Stimulated activated CD8-positive, alpha-beta memory T cell treated with anti-CD3 and anti-CD28 coated beads, Interleukin-12 subunit alpha, Interleukin-12 subunit beta, amount 100 ng/mL, for 4 hours (primary cell): ENCODE measurements around the gene DAB2.

Source experiments
- DNase-seq: peaks from one replicate; pipeline ENCODE4 v3.0.0-alpha.2; 2020; ENCODE audit warnings: low read depth

The DAB2 gene

DNA sequence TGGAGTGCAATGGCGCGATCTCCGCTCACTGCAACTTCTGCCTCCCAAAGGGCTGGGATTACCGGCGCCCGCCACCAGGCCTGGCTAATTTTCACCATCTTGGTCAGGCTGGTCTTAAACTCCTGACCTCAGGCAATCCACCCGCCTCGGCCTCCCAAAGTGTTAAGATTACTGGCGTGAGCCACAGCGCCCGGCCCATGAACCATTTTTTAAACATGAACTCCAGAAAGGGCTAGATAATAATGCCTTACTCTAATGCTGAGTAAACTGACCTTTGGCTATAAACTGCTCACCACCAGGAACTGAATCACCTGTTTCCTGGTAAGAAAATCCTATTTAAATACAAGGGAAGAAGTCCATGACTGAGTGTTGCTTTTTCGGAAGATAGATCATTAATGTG lies 23.2 kb upstream of the DAB2 start:
- no peak for DNase-seq

DNA sequence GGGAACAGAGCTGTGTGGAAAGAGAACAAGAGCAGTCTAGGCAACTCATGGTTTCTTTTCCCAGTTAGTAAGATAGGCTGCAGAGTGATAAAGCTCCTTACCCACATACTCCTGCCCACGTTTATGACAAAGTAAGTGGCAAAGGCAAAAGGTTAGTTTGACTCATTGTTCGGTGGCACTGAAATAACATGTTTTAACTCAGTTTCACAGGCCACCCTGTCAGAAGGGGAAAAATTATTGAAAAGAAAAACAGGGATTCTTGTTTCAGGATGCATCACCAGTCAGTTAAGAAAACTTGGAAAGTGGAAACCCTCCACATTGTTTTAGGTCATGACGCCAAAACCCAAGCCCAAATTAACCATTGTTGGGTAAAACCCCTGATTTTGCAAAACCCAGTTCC lies 22.3 kb upstream of the DAB2 start:
- DNase-seq, result no peak

DNA sequence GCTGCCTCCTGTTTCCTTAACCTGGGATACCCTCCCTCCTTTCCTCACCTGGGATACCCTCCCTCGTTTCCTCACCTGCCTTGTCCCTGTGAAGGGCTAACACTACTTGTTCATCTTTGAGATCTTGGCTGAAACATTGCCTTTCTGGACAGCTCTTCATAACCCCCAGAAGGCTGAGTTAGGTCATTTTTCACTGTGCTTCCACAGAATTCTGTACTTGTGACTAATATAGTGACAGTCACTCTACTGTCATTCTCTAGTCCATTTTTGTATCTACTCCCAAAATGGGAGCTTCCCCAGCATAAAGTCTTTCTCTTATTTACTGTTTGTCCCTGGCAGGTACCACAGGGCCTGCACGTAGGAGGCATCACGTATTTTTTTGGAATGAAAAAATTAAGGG lies 21.5 kb upstream of the DAB2 start:
- DNase-seq, result no peak

DNA sequence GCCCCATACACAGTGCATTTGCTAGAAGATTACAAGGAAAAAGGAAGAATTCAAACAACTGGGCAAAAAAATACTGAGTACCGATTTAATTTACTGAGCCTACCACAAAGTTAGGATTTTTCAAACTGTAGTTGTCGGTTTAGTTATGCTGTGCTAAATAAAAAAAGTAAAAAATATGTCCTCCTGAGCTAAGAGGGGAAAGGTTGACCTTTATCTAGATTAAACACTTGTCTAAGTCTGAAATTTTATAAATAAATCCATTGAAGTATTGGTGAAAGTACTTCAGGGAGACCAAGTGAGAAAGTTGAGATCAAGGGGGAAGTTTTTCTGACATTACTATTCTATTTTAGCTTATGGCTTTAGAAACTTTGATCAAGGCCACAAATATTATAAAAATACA lies 19.1 kb upstream of the DAB2 start:
- no peak for DNase-seq

DNA sequence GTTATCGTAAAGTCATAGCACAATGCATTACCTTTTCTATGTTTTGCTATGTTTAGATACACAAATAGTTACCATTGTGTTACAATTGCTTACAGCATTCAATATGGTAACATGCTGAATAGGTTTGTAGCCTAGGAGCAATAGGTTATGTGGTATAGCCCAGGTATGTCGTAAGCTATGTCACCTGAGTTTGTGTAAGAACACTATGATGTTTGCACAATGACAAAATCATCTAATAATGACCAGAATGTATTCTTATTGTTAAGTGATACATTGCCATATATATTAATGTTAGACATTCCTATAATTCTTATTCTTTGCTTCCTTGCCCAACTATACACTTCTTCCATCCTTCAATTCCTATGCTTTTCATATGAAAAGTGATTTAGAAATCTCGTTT lies 18.2 kb upstream of the DAB2 start:
- no peak for DNase-seq

DNA sequence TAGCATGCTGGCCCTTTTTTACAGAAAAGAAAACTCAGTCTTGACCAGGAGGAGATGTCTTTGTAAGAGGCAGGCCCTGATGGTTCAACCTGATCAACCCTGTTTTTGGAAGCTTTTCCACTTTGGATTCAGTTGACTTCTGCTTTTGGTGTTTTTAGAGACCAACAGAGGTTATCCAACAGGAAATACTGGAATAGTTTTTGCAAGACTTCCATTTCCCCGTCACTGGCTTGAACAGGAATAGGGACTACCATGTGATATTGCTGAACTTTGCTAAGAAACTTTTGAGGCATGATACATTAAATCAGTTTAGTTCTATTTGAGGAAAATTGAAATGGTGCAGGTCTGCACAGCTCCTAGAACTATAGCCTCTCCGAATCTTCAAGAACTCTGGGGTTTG lies 17.1 kb upstream of the DAB2 start:
- no peak for DNase-seq

DNA sequence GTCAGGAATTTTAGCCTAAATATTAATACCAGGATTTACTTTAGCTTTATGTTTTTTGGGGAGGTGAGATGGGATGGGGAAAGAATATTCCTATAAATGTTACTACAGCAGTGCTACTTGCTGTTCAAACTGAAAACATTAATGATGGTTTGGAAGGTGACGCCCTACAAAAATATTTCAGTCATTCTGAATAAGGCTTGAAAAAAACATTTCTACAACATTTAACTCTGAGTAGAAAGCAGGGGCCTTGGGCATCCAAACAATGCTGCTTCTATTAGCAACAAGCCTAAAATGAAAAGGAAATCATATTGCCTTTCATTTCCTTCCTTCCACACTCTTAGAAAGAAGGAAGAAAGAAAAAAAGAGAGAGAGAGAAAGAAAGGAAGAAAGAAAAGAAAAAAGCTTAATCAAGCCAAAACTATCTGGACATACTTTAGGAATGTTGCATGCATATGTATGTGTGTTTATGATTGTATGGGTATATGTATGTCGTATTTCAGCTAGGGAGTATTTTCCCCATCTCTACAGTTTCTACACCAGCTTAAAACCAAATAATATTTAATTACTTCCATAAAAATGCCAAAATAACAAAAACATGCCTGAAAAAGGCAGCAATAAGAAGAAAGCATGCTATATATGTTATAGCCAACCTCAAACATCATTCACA lies 16.3 kb upstream of the DAB2 start:
- no peak for DNase-seq

DNA sequence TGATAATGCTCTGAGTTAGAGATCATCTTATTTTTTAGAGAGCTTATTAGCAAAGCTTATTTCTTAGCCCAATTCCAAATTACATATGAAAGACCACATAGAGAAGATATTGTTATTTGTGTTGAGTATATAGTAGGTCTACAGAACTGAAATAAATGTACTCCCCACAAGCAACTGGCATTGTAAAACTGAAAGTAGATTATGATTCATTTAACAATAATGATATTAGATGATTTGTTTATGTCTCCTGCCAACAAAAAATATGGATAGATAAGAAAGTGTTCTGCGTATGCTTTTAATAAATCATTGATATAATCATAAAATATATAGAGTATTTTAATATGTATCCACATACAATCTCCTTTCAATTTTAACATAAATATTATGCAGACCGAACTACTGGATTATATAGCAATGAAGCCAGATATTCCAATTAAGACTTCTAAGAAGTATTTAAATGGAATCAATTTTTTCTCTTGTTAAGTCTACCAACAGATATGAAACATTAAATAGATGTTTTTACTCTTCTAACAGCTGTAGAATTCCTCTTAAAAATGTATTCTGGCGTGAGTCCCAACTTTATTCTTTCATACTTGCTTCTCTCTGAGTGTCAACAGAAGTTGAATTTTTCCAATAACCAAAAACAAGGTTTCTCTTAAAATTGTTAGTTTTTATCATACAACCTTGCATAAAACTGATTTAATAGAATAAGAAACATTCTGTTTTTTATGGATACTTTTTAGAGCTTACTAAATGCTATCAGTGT lies 15.6 kb upstream of the DAB2 start:
- DNase-seq, result no peak

DNA sequence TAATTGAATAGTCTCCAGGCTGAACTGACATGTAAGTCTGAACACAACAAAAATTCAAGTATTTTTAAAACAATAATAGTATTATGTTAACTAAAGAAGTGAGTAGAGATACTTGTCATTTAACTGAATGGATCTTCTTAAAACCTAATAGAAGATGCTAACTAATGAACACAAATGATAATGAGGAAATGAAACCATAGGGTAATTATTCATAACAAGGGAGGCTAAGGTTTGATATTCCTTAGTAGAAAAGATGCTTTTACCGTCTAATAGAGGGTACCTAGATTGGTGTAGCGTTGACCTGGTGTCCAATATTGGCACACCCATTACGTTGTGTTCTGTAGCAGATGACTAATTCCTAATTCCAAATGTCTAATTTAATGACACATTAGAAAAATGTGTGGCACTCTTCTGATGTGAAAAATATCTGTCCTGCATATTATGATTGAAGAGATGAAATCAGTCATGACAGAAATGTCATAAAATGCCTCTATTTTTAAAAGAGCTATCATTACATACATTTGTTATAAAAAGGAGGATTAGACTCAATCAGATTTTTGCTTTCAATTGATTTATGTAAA lies 14.9 kb upstream of the DAB2 start:
- DNase-seq, result no peak

DNA sequence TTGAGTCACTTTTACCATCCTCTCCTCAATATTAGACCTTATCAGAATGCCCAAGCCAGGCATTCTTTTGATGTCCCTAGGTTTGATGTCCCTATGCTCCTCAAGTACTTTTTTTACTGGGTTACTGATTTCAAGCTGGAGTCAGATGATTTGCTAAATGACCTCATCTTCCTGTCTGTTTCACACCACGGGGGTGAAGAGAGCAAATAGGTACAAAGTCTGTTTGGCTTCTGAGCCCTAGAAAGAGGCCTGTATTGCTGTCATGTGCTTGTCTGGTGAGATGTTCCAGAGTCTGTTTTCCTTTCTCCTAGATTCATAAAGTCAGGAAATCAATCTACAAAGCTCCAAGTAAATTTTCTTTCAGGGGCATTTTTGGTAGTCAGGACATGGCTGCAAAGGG lies 12.7 kb upstream of the DAB2 start:
- DNase-seq, result no peak

DNA sequence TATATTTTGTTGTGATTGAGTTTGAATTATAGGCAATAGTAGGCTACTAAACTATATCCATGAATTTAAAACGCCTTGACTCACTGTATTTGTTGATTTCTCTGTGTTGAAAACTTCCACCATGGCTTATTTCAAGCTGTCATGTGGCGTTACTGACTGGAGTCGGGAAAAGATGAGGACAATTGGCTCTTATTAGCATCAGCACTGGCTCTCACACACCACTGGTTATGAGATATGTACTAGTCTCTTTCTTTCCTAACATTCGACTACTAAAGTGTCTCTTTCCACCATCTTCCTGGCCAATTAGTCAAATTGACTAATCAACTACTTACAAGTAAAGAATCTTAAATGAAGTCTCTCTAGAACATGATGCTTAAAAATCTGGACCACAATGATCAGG lies 9.1 kb upstream of the DAB2 start:
- no peak for DNase-seq

DNA sequence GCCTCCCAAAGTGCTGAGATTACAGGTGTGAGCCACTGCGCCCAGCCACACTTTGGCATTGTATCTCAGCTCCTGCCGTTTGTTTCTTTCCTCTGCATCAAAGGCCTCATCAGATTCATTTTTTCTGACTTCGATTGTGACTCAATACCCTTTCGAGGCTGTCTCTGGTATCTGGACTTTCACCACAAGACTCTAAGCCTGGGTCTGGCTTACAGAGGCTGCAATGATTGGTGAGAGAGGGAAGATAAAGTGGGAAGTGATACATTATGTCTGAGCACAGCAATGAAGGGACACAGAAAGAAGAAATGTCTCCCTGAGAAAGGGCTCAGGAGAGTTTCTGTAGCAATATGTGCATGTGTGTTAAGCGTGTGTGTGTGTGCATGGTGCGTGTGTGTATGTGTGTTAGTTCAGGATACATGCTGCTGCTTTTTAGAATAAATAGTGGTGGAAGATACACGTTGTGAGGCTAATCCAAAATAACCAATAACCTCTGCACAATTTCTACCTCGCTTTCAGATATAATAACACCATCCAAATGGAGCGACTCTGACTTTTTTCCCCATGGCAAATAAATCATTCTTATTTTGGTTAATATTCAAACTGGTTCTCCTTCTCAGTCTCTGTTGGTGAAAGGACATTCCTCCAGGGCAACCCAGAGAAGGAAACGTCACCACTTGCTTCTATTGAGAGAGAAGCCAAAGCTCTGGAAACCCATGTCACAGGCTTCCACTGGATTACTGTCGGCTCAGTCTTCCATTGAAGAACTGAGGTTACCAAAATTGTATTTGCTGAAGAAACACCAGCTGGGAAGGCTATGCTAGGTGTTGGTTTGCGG lies 8.1 kb upstream of the DAB2 start:
- DNase-seq, result no peak

DNA sequence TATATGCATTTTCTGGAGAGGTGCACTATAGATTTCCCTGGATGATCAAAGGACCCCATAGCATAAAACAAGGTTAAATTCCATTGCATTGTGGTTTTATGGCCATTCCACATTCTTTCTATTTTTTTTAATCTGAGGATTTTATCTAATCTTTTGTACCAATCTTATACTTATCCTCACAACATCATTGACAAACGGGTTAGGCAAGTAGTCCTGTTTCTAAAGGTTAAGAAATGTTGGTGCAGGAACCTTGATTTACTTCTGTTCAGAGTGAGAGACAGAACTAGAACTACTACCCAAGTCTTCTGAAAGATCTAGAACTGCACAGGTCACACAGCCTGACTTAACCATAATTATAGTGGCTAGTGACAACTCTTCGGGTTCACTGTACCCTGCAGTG lies 5.7 kb upstream of the DAB2 start:
- no peak for DNase-seq

DNA sequence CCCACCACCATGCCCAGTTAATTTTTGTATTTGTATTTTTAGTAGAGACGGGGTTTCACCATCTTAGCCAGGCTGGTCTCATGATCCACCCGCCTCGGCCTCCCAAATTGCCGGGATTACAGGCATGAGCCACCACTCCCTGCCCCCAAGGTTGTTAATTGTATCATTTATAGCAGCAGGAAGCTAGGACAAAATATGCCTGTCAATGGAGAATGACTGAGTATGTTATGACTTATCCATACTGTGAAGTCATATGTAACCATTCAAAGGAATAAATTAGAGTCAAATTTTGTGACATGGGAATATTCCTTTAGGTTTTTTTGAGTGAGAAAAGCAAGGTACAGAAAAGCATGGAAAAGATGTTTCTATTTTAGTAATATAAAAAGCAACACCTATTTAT lies 3.9 kb upstream of the DAB2 start:
- DNase-seq, result no peak

DNA sequence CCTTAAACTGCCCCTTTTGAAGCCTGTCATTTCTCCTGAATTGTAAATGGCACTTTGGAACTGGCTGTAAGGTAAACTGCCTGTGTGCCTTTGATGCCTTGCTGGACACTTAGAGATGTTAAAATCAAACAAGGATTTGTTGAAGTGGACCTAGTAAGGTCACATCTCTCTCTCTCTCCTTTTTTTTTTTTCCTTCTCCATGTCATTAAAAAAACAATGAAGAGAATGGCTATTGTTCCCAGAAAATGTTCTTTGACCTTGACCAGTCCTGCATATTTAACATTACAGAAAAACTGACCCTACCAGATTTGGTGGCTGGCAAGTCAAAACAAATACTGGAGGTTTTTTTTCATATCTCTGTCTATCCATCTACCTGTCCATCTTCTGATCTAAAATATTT lies 2.9 kb upstream of the DAB2 start:
- no peak for DNase-seq

DNA sequence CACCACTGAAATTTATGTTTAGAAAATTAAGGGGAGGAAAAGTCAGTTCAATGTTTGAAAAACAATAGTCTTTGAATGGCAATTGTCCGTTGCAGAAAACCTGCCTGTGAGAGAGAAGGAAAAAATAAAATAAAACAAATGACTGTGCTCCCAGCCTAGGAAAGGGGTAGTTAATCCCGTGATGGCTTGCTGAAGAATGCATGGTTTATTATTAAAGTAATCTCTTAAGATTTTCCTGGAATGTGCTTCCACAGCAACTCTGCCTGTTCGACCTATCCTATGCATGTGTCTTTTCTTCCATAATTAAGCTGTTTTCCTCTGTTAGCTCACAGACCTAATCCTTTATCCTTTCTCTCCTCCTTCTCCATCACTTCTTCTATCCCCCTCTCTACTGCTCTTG lies 2.4 kb upstream of the DAB2 start:
- DNase-seq, result no peak

DNA sequence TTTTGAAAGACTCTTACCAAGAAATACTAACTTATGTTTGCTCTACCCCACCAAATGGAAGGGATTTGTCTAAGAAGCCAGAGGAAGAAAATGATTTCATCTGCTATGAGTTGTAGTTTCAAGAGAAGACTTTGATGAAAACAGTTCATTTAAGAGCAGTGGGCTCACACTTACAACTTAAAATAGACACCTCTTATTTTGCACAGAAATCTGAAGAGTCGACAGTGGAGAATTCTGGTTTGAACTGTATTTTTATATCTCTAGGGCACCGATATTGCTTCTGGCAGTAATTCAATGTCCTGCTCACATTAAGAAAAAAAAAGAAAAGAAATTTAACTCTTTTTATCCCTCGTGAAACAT lies 1.9 kb upstream of the DAB2 start:
- DNase-seq, result no peak

DNA sequence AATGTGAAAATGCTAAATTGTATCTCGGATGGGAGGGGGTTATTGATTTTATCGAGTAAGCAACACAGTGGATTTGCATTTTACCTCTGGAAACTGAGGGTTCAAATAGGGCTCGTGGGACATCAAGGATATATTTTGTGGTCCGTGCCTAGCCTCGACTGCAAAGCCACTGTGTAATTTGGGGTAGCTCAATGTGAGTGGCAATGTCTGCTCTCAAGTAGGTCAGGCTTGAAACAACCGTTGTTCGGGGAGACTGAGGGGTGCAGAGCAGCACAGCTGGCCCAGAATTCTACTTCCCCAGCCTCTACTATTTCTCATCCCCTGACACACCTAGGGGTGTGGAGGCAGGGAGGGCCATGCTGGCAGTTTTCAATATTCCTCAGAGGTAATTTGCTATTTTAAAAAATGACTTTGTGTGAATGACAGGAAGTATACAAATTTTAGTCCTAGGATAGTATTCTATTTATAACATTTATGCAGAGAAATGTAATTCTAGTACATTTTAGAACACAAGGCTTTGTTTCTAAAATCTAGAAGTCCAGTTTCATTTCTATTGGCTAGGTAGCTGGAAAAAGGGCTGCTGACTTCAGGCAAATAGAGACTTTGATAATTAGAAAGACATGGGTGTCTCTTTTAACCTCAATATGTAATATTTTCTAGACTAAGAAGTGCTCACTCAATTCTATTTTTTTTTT lies 1.4 kb upstream of the DAB2 start:
- no peak for DNase-seq

DNA sequence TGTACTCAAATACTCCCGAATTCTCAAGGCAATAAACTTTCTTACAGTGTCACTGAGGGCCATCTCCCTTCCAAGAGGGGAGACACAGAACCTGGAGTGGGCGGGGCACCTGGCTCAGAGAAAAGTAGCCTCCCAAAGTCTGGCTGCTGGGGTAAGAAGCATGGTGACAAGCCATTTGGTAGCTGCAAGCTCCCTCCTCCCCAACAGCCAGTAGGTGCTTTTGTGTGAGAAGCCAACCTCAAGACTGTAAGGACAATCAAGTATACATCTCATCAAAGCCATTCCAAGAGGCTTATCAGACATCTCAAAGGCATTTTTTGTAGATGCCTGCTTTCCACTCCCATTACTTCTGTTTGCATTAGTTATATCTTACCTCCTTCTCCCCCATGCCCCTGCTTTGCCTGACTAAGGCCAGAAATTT lies 1.4 kb downstream of the DAB2 start:
- DNase-seq, result no peak

DNA sequence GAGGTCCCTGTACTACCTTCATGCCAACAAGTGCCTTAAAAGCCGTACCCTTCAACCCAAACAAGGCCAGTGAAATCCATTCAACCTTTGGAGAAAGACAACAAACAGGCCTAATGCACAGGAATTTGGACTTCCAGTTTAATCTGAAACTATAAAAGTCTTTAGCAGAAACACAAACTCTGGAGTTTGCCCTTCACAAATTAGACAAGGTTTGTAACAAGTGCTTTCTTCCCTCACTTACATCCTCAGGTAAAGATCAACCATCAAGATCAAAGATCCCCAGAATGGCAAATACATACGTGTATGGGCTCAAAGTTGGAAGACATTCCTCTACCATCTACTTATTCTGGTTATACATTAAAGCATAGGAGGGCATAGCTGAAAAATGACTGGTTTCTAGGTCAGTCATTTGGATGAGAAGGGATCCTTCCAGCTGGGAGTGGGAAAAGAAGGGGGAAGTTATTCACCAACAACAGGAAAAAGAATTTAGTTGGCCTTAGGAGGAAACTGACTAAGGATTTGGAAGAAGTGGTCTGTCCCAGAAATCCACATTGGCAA lies 2.0 kb downstream of the DAB2 start:
- DNase-seq, result no peak

DNA sequence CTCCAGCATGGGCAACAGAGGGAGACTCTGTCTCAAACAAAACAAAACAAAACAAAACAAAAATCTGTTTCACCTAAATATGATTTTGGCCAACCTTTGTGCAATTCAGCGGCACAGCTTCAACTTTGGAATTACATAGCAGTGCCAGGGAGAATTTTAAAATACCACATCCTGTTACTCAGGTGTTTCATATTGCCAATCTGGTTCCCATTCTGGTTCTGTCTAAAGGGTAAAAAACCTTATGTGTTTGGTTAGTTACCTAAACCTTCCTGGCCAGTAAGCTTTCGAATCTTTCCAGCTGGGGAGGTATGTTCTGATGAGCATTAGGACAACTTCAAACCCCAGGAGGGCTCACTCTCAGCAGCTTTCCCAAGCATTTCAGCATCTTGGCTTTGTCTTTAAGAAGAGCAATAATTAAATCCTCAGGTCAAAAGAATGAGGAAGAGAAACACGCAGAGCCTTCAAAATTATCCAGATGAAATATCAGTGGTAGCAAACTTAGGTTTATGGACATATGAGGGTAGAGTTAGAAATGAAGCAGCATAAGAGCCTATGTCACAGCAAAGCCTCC lies 2.7 kb downstream of the DAB2 start:
- DNase-seq, result no peak
